ENCODE results near the gene RAB2B. TPM values are rescaled to one million over a fixed set of nuclear protein-coding genes. Genes with fewer than 3 reads are reported as not detected.

RAB2B gene
- total and polyA plus RNA-seq, 4 donors = 14.8 to 42.7 (median 20.4) TPM

DNA sequence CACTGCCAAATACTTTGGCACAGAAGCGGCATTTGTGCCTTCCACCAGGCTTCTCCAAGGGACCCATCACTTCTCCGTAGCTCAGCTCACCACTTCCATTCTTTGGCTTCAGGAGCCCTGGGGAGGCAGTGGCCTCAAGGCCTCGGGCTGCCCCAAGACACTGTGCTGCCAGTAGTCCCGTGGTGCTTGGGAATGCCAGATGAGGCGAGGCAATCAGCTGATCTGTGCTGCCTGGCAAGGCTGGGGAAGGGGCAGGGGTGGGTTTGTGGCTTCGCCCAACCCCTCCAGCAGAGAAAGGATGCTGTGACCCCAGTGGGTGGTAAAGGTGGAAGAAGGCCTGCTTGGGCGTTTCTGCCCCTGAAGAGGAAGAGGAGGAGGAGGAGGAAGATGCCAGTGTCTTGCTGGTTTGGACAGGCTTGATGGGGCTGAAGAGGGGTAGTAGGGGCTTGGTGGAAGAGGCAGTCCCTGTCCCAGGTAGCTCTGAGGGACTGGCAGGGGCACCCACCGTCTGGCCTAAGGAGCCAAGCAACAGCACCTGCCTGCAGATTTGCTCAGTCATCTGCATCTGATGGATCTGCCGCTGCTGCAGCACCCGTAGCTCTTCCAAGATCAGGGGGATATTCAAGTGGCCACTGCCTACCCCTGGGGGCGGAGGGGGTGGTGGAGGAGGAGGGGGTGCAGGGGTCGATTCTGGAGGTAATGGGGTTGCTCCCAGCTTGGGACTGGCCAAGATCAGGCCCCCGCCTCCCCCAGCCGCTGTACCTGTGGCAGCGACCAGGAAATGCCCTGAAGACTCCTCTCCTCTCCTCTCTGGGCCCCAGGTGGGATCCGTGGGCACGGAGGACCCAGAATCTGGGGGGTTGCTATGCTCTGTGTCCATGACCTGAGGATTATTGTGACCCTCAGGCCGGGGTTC, 48.1 kb upstream of the RAB2B start:
- WGBS, 2 donors = 91 to 93% methylated on average over 18 of the region's 18 CpGs
- peak overlapping the region in 1 of 2 donors; percentile 68 for H3K9ac ChIP-seq (ENCODE audit: insufficient read depth in 1 of 2, low read length in 2 of 2)
- H3K9me3 ChIP-seq (ENCODE audit: control insufficient read depth in 4 of 4, insufficient read depth in 3 of 4, low read length in 3 of 4) = no peaks in the 10 kb centered on the region
- H3K27ac ChIP-seq (ENCODE audit: low read depth in 1 of 2, low read length in 1 of 2) = no peak overlapping the region
- H3K4me1 ChIP-seq (ENCODE audit: control insufficient read depth in 5 of 5, insufficient read depth in 5 of 5, low read length in 5 of 5) = peaks cover 0 to 12% (median 4%) of the 10 kb centered on the region in 5 donors
- peaks cover 0 to 18% (median 3%) of the 10 kb centered on the region in 4 donors for H3K36me3 ChIP-seq (ENCODE audit: control insufficient read depth in 4 of 4, insufficient read depth in 4 of 4, low read length in 4 of 4)
- no peak overlapping the region for H3K4me3 ChIP-seq
- TF ChIP-seq, protein P1, sequence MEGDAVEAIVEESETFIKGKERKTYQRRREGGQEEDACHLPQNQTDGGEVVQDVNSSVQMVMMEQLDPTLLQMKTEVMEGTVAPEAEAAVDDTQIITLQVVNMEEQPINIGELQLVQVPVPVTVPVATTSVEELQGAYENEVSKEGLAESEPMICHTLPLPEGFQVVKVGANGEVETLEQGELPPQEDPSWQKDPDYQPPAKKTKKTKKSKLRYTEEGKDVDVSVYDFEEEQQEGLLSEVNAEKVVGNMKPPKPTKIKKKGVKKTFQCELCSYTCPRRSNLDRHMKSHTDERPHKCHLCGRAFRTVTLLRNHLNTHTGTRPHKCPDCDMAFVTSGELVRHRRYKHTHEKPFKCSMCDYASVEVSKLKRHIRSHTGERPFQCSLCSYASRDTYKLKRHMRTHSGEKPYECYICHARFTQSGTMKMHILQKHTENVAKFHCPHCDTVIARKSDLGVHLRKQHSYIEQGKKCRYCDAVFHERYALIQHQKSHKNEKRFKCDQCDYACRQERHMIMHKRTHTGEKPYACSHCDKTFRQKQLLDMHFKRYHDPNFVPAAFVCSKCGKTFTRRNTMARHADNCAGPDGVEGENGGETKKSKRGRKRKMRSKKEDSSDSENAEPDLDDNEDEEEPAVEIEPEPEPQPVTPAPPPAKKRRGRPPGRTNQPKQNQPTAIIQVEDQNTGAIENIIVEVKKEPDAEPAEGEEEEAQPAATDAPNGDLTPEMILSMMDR (IDR thresholded peaks at IDR 0.05; ENCODE audit: control extremely low read depth, extremely low read depth) = no peak
- DNase-seq (no peak), ATAC-seq (ENCODE audit: insufficient read depth, low FRiP score) (no peak)
- peaks cover 0 to 3% (median 2%) of the 10 kb centered on the region in 3 donors for H3K27me3 ChIP-seq (ENCODE audit: control insufficient read depth in 3 of 3, insufficient read depth in 3 of 3, low read length in 2 of 3)

DNA sequence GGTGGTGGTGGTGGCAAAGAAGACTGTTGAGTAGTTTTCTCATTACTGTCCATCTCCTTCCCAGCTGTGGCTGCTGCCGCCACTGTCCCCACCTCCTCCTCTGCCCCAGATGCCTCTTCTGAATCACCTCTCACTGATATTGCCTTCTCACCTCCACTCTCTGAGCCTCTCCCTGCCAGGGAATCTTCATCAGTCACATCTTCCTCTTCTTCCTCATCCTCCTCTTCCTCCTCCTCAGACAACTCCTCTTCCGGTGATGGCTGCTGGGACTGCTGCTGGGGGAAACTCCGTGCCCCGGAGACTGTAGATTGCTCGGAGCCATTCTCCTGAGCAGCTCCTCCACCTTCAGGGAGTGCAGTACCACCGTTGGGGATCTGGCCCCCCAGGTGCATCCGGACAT, 46.4 kb upstream of the RAB2B start:
- no peaks in the 10 kb centered on the region for H3K9me3 ChIP-seq (ENCODE audit: control insufficient read depth in 4 of 4, insufficient read depth in 3 of 4, low read length in 3 of 4)
- DNase-seq (no peak), ATAC-seq (ENCODE audit: insufficient read depth, low FRiP score) (no peak)
- TF ChIP-seq, protein P1 (IDR thresholded peaks at IDR 0.05; ENCODE audit: control extremely low read depth, extremely low read depth) = no peak
- H3K4me3 ChIP-seq = no peak overlapping the region
- no peaks in the 10 kb centered on the region for H3K27me3 ChIP-seq (ENCODE audit: control insufficient read depth in 3 of 3, insufficient read depth in 3 of 3, low read length in 2 of 3)
- no peak overlapping the region for H3K9ac ChIP-seq (ENCODE audit: insufficient read depth in 1 of 2, low read length in 2 of 2)
- peaks cover 0 to 12% (median 4%) of the 10 kb centered on the region in 5 donors for H3K4me1 ChIP-seq (ENCODE audit: control insufficient read depth in 5 of 5, insufficient read depth in 5 of 5, low read length in 5 of 5)
- WGBS, 2 donors = 81% methylated on average over 7 of the region's 7 CpGs
- no peak overlapping the region for H3K27ac ChIP-seq (ENCODE audit: low read depth in 1 of 2, low read length in 1 of 2)
- H3K36me3 ChIP-seq (ENCODE audit: control insufficient read depth in 4 of 4, insufficient read depth in 4 of 4, low read length in 4 of 4) = peaks cover 0 to 18% (median 3%) of the 10 kb centered on the region in 4 donors

DNA sequence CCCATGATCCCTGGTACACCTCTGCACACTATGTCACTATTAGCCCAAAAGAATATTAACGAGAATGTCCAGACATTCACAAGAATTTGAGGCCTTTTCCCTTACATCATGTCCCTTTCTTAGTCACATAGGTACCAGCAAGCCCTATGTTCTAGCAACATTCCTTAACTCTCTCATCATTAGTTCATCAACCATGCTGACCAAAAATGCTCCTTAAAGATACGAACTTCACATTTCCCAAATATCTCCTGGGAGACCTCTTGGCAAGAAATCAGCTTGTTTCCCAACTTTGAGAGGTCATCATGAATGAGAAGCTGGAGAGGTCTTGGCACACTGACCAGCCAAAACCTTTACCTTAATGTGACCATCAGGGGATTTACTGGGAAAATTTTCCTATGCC, 44.7 kb upstream of the RAB2B start:
- no peak overlapping the region for H3K27ac ChIP-seq (ENCODE audit: low read depth in 1 of 2, low read length in 1 of 2)
- no peak overlapping the region for H3K4me3 ChIP-seq
- WGBS, 2 donors = 61 to 63% methylated on average over 2 of the region's 2 CpGs
- no peak overlapping the region for H3K9ac ChIP-seq (ENCODE audit: insufficient read depth in 1 of 2, low read length in 2 of 2)
- H3K36me3 ChIP-seq (ENCODE audit: control insufficient read depth in 4 of 4, insufficient read depth in 4 of 4, low read length in 4 of 4) = peaks cover 0 to 18% (median 3%) of the 10 kb centered on the region in 4 donors
- DNase-seq (no peak), ATAC-seq (ENCODE audit: insufficient read depth, low FRiP score) (no peak)
- H3K27me3 ChIP-seq (ENCODE audit: control insufficient read depth in 3 of 3, insufficient read depth in 3 of 3, low read length in 2 of 3) = no peaks in the 10 kb centered on the region
- H3K4me1 ChIP-seq (ENCODE audit: control insufficient read depth in 5 of 5, insufficient read depth in 5 of 5, low read length in 5 of 5) = peaks cover 0 to 5% (median 2%) of the 10 kb centered on the region in 5 donors
- no peaks in the 10 kb centered on the region for H3K9me3 ChIP-seq (ENCODE audit: control insufficient read depth in 4 of 4, insufficient read depth in 3 of 4, low read length in 3 of 4)
- TF ChIP-seq, protein P1 (IDR thresholded peaks at IDR 0.05; ENCODE audit: control extremely low read depth, extremely low read depth) = no peak

All from lung (tissue), 12 donors.